Stimulated activated CD4-positive, alpha-beta T cell treated with anti-CD3 and anti-CD28 coated beads, Interleukin-1b, Interleukin-23, amount 100 ng/mL, for 24 hours (primary cell): Measurements from ENCODE around the gene ODF2L.
A peak's percentile ranks its signal among the peaks of the same experiment; 100 is the strongest.

Experiments used
- DNase-seq, 4 experiments: peaks; one replicate each; pipeline ENCODE4 v3.0.0-alpha.2; 2020; ENCODE audit warnings: low read depth in 4 of 4, low spot score in 1 of 4

ODF2L gene, protein sequence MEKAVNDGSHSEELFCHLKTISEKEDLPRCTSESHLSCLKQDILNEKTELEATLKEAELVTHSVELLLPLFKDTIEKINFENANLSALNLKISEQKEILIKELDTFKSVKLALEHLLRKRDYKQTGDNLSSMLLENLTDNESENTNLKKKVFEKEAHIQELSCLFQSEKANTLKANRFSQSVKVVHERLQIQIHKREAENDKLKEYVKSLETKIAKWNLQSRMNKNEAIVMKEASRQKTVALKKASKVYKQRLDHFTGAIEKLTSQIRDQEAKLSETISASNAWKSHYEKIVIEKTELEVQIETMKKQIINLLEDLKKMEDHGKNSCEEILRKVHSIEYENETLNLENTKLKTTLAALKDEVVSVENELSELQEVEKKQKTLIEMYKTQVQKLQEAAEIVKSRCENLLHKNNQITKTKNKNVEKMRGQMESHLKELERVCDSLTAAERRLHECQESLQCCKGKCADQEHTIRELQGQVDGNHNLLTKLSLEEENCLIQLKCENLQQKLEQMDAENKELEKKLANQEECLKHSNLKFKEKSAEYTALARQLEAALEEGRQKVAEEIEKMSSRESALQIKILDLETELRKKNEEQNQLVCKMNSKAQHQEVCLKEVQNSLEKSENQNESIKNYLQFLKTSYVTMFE

DNA sequence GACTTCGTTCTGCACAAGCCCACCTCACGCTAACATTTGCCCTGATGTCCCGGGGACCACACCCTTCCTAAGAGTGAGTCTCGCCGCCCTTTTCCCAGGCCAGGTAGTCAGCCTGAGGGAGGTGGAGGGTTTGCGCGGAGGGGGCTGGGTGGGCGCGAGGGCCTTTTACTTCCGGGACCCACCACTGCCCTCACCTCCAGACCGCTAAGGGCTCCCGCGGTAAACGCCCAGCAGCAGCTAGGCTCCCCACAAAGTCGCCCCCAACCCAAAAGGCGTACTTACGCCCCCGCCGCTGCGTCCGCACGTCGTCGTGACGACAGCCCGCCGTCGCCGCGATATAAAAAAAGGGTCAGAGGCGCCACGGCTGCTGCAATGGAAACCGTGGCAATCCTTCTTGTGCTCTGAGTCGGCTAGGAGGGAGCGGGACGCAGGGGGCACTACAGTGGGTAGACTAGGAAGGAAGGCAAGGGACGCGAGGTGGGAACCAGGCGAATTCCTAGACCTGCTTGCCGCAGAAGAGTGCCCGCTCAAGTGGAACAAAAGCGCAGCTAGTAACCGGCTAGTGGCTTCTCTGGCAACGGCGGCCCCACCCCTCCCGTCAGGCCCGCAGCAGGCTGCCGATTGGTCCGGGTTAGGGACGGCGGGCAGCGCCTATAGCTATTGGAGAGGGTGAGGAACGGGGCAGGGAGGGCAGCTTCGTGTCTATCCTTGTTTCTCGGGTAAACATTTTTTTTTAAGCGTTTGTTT is at the start of gene ODF2L:
Gene ODF2L (minus strand): TSS at position 573 of the 747 bp plus-strand sequence. CDS start 9,296 bp downstream, outside the sequence.
- peak; percentile 59 to 85 (median 76) for DNase-seq

DNA sequence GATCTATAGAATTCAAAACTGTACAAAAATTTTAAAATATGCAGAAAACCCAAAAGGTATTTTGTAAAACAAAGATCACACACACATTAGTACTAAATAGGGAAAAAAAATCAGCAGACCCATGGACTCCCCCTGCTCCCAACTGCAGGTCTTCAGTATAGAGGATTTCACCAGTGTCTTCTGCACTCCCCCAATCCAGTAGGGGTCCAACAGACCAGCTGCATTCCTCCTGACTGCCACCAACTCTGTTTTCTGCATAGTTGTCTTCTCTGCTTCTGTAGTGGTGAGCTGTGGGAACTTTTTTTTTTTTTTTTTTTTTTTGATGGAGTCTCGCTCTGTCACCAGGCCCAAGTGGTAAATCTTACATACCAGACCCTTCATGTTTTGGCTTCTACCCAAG is 49.8 kb upstream of the ODF2L start:
- DNase-seq, result no peak

DNA sequence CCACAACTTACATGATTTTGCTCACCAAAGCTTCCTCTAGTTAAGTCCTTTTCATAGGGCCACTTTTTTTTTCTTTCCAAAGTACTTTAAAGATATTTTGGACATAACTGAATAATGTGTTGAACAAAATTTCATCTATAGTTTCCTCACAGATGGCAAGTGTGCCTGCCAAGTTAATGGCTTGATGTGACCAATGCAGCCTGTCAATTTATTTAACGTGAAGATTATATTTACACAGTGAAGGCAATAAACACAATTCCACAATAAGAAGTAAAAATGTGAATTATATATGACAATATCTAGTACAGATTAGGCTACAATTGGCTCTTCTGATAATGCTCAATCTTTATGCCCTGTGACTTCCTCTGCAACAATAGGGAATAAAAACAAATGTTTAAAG is 45.9 kb upstream of the ODF2L start:
- no peak for DNase-seq

DNA sequence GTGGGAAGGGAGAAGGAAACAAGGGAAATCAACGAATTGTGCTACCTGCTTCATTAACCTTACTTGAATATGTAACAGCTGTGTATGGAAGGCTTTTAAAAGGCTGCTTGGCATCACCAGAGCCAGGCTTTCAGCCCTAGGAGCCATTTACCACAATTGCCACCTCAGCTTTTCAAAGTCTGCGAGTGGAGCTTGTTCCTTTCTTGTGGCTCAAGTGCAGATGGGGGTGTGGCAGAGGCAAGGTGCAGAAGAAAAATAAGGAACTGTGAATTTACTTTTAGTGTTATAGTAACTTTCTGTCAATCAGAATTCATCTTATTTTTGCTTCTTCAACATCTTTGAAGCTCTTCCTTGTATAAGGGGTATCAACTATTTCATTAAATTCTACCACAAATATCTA is 45.5 kb upstream of the ODF2L start:
- no peak for DNase-seq

DNA sequence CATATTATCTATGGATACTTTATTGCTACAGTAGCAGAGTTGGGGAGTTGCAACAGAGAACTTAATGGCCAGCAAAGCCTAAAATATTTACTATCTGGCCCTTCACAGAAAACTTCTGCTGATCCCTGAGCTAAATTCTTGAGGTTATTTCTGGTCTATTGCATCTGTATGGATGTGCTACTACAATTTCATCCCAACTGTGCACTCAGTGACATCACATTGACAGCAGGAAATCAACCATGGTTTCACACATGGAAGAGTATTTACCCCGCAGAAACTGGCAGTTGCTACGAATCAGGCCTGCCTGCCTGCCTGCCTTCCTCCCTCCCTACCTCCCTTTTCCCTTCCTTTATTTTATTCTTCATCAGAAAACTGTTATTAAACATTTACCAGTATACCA is 39.9 kb upstream of the ODF2L start:
- DNase-seq, result no peak

DNA sequence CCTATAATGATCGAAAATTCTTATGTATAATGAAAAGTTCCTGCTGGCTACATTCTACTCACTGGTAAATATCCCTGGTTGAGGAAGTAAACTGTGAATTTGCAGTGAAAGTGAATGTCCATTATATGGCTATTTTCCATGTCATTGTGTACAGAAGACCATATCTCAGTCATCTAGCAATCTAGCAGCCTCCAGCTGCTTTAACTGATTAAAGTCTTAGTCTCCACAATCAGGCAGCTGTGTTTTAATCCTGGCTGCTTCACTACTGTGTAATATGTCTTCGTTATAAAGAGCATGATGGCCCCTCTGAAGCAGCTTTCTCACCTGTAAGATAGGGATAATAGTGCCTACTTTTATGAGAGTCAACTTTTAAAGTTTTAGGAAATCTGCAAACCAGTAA is 39.2 kb upstream of the ODF2L start:
- no peak for DNase-seq

DNA sequence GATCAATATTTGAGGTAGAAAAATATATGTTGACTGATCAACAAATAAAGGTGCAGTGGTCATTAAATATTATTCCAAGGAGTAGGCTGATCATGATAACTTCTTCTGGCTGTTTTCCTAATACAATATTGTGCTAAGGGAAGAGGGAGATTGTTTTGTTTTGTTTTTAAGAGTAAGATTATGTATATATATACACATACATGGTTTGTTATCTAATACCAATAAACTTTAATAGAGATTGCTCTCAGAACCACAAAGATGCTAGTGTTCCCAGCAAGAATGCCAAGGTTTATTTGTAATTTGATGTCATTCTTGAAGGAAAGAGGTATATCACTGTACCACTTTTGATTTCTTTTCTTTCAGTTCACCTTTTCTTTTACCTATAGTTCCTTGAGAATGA is 37.9 kb upstream of the ODF2L start:
- DNase-seq, result no peak

DNA sequence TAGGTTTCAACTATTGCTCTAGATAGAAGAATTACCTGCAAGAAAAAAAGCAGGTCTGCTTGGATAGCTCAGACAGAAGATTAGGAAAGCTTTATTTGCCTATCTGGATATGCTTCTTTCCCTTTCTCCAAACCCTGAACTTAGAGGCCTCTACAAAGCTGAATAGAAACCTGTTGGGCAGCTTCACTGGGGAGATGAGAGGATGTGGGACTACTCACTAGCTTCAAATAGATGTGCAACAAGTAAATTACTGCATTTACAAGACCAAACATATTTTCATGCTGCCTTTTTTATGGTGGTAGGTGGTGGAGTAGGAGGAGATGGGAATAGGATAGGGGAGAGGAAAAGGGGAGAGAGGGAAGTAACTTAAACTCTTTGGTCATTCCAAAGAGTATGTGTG is 34.3 kb upstream of the ODF2L start:
- DNase-seq, result no peak

DNA sequence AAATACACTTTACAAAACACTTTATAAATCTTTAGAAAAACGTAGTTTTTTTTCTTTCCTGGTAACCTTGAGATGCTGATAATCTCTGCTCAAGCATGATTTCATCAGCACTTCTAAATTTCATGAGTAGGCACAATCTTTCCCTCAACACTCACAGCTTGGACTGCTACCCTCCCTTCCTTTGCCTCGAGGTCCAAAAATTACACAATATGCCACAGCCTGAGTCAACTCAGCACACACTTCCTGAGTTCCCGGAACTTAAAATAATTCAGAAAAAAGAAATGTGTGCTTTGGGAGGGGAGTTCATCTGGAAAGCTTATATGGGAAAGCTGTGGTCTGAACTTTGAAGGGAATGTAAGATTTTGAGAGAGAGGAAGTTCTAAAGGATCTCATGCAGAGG is 33.7 kb upstream of the ODF2L start:
- no peak for DNase-seq

DNA sequence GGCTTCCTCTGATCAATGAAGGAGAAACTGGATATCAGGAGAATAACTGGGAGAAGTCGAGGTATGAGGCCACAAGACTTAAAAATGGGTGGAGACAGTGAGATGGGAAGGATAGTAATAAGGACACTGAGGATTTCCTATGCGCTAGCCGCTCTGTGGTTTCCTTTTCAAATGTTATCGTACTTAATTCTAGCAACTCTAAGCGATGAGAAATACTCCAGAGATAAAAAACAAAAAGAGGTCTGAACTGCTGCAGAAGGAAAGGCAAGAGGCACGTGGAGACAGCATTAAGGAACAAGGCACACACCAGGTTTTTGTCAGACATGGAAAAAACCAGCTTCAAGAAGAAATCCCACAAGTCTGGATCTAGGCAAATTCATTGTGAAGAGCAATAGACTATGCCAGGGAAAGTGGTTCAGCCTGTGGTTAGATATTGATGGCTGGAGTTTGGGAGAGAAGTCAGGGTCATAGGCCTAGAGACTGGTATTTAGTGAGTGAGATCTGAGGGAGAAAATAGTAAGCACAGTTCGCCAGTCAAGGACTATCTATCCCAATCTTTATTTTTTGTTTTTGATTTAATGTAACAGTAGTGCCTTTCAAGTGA is 33.1 kb upstream of the ODF2L start:
- DNase-seq, result no peak

DNA sequence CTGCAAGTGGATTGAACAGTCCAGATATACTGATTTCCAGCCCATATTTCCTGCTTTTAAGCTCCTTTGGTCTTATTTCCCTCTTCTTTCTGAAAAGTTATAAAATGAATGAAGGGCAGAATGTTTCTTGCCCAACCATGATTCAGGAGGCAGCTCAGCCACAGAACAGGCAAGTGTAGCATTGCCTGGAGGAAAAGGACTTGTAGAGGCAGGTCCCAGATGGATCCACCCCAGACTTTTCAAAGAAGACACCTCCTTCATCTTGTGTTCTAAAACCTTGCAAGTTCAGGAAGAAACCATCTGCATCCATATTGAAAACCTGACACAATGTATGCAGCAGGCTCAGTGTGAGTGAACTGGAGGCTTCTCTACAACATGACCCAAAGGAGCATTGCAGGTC is 27.8 kb upstream of the ODF2L start, which contains the start of gene CLCA2:
Gene CLCA2 (plus strand): TSS at position 299 of the 400 bp plus-strand sequence. CDS start 77 bp downstream, at position 376.
- DNase-seq, result no peak

DNA sequence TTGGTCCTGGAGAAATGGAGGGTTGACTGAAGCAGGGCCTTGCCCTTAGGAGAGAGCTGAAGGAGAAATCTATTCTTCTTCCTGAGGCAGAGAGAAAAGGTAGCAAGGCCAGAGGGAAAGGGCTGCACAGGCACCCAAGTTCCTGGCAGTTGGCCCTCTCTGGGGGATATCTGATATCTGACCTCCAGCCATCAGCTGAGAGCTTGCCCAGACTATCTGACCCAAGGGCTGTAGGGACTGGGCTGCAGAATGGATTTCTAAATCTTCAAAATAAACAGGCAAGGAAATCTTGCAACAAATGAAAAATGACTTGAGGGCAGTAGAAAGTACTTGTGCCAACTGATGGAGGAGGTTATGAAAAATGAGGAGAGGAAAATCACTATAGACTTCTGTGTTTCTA is 27.4 kb upstream of the ODF2L start:
- DNase-seq, result no peak

DNA sequence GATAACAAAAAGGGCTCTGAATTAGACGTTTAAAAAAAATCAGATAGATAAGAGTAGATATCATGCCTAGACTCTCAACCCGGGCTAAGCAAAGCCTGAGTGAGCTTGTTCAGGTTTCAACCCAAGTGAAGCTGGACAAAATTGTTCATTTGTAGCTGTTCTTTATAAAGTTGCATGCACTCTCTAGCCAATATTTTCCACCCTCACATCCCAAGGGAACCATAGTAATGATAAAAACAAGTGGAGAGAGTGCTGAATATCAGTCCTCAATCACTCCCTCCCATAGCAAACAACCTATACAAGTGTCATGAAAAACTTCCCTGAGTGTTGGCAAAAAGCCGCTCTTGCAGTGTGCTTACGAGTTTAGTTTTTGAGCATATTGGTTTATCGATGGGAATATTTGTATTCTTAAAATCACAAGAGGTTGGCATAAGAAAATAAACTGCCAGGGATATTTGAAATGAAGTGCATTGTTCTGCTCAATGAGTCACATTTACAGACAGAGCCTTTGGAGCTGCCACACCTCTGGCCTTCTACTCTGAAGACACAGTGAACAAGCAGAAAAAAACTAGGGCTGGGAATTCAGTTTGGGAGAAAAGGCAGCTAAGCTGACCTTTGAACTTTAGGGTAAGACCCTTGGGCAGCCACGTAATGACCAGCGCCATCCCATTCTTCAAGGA is 25.6 kb upstream of the ODF2L start:
- no peak for DNase-seq

DNA sequence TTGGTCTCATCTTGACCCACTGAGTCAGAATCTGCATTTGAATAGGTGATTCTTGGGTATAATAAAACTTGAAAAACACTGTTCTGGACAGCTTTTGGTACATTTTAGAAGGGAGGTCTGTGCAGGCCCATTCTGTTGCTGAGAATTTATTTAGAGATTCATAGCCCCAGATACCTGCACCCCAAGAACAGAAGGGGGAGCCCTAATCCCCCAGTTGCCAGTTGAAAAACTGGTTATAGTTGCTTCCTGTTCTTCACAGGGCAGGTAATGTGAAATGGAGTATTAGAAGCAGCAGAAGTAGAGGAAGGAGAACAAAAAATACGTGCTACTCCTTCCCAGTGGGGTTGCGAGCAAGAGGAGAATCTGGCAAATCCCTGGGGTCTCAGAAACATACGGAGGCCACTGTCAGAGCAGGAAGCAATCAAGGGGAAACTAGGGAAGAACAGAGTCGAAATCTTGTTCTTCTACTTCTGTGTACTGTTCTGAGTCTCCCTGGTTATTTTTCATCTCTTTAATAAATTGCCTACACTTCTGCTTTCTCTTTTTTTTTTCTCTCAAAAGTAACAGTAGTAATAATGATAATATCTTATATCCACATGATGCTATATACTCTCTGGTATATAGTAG is 23.3 kb upstream of the ODF2L start:
- no peak for DNase-seq

DNA sequence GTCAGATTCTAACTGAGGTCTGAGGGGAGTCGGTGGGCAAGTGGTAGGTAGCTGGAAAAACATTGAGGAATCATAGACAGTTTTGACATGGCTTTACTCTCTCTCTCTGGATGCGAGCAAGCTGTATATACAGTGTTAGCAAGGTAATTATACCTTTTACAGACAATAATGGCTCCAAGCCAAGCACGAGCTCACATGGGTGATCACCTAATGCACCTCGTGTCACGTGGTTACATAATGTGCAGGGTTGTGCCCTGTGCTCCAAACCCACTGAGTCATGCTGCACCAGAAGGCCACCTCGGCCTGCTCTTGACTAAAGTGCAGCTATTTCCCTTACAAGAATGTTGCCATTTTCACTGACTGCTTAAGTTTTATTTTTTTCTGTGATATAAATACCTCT is 20.2 kb upstream of the ODF2L start:
- no peak for DNase-seq

DNA sequence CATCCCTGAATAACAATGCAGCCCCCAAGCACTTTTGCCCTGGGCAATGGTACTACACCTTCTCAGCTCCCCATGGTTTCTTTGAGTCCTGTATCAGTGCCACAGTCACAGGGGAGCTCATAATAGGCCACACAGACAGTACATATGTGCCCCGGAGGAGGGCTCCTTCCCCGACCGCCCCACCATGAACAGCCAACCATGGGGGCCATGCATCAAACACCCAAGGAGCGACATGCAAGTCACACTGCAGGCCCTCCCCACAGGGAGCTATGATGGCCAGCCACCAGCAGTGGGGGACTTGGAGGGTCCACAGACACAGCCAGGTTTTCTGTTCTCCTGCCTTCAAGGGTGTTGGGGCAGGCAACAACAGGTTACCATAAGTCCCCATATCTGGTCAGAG is 14.8 kb upstream of the ODF2L start:
- no peak for DNase-seq

DNA sequence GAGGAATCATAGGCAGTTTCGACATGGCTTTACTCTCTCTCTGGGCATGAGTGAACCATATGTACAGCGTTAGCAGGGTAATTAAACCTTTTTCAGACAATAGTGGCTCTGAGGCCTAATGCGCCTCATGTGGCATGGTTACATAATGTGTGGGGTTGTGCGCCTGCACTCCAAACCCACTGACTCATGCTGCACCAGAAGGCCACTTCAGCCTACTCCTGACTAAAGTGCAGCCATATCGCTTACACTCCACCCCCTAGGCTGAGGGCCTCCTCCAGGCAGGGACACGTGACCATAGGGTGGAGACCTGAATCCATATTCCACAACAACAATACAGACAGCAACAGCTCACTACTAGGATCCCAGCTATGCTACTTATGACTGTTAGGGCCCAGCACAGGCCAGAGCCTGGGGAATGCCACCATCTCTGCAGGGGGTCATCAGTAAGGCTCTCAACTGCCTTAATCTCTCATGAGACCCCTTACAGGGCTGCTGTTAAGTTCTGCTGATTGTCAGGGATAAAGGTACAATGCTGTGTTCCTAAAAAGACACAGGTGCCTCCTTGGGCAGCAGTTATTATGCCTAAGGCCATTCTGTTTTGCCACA is 13.4 kb upstream of the ODF2L start:
- DNase-seq, result no peak

DNA sequence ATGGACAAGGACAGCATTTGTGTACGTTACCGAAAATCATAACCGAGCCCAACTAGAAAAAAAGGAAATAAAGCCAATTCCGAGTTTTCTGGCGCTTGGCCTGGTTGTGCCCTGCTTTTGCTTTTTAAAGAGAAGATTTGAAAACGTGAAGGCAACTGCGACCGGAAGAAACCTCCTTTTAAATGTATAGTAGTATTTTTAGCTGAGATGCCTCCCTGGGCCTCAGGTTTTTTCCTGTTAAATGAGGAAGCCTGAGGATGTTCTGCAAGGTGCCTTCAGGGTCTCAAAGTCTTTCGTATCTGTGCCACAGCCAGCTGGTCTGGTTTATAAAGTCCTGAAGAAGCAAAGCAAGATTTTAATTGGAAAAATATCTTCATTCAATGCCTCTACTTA is 371 bp upstream of the ODF2L start:
- no peak for DNase-seq

DNA sequence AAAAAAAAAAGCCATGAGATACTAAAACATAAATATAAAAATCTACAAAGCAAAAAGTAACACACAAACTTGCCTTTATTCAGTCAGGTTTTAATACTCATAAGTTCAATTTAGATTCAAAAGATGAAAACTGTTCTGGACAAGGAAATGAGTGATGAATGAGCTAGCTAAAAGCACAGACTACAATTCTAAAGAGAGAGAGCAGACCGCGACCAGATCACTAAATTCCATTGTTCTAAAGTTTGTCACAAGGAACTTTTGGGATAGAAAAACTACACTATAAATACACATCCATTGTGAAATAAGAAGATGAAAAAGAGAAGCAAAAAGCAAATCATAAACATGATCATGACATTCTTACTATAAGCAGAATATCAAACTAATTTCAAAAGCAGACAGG is 1.7 kb downstream of the ODF2L start:
- DNase-seq, result no peak

DNA sequence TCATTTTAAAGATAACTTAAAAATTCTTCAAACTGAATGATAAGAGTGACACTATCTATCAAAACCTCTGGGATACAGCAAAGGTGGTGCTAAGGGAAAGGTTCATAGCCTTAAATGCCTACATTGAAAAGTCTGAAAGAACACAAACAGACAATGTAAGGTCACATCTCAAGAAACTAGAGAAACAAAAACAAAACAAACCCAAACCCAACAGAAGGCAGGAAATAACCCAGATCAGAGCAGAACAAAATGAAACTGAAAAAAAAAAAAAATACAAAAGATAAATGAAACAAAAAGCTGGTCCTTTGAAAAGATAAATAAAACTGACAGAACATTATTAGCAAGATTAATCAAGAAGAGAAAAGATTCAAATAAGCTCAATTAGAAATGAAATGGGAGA is 6.8 kb downstream of the ODF2L start:
- no peak for DNase-seq
